GM23338 (cell line): ENCODE measurements around the gene CACNB4.

ENCODE experiments used
- CTCF ChIP-seq, 2 experiments: fragments of 200-600 bp in 1 of 2; sonication (generic) in 1 of 2; conservative IDR thresholded peaks; 2 replicates each; pipeline versions ENCODE4 v1.5.1 to v1.6.1; 2016 to 2017; ENCODE audit warnings: antibody characterized with exemption in 2 of 2, low read depth in 2 of 2, mild to moderate bottlenecking in 2 of 2, moderate library complexity in 1 of 2
- EZH2 ChIP-seq: fragments of 200-600 bp; sonication (generic); IDR thresholded peaks from one replicate; pipeline ENCODE4 v1.8.0; 2017; ENCODE audit warnings: antibody characterized with exemption, mild to moderate bottlenecking, low read depth; ENCODE audit not compliant: unreplicated experiment
- POLR2AphosphoS5 ChIP-seq: IDR thresholded peaks from 2 replicates; pipeline ENCODE4 v1.6.1; 2016; ENCODE audit warnings: antibody characterized with exemption, low read depth

GRCh38 chr2:151793123-151793522 is 305.7 kb downstream of the CACNB4 start:
- TF ChIP-seq CTCF (conservative IDR thresholded peaks at IDR 0.05; ENCODE audit: low read depth in 2 of 2) (no peak), EZH2 (no peak), POLR2AphosphoS5 (no peak)
